K562 (cell line): Measurements from ENCODE around the gene JAKMIP1. TPM values are rescaled to one million over a fixed set of nuclear protein-coding genes. Genes with fewer than 3 reads are reported as not detected.

Experiments used
- ATAC-seq: fragments of 200-7000 bp; cut with Tn5 transposase; 3 replicates; pipeline ENCODE4 v1.9.1; 2020; ENCODE audit warnings: moderate library complexity
- BruUV-seq: library from RNA; stranded (reverse); fragments of 400-500 nt; replicated peaks from 2 replicates; lab custom pipeline; 2021; lab: Mats Ljungman, UMichigan
- CTCF ChIA-PET: fragments of 300-600 bp; formaldehyde crosslinking; extraction: SDS; loops from one replicate; lab custom pipeline; 2021; ENCODE audit warnings: low intra/inter-chr PET ratio; lab: Yijun Ruan, JAX
- POLR2A ChIA-PET: fragments of 300-600, 350-650 bp; sonication (Branson Sonifier 250); formaldehyde crosslinking; extraction: SDS; loops from one replicate; lab custom pipeline; 2021; ENCODE audit warnings: antibody characterized with exemption, inconsistent platforms; lab: Yijun Ruan, JAX
- DNase-seq, 4 experiments: peaks; one replicate each; pipeline versions ENCODE4 v3.0.0 to v3.0.0-alpha.2; 2011 to 2018; ENCODE audit warnings: low spot score in 3 of 4, mixed read lengths in 3 of 4; ENCODE audit errors: extremely low read depth in 1 of 4
- FAIRE-seq: peaks from 2 replicates; lab custom pipeline; 2011; peaks lifted over from hg19 to GRCh38; lab: Jason Lieb, UNC
- H2AFZ ChIP-seq: 2 replicates; pipeline ENCODE4 v1.6.0; 2011; ENCODE audit warnings: low read depth, low read length, control low read depth, inconsistent platforms
- H3K27ac ChIP-seq: fragments of 200-600 bp; 3 replicates; pipeline ENCODE4 v1.8.0; 2011; ENCODE audit warnings: low read depth, mild to moderate bottlenecking, control low read depth, inconsistent platforms, low read length, moderate library complexity, mixed read lengths; ENCODE audit errors: extremely low read depth
- H3K27me3 ChIP-seq, 2 experiments: fragments of 300-600 bp in 1 of 2; 2 replicates in 1 of 2; 3 replicates in 1 of 2; pipeline versions ENCODE4 v1.6.0 to v1.8.0; 2011; ENCODE audit warnings: inconsistent platforms in 2 of 2, low read length in 2 of 2, mild to moderate bottlenecking in 1 of 2, mixed read lengths in 1 of 2, moderate library complexity in 1 of 2; ENCODE audit not compliant: control insufficient read depth in 2 of 2, insufficient read depth in 2 of 2
- H3K36me3 ChIP-seq: fragments of 300-600 bp; 3 replicates; pipeline ENCODE4 v1.8.0; 2011; ENCODE audit warnings: mild to moderate bottlenecking, low read length, inconsistent platforms; ENCODE audit not compliant: control insufficient read depth, insufficient read depth
- H3K4me1 ChIP-seq, 2 experiments: fragments of 200-600 bp in 1 of 2; replicated peaks in 1 of 2; 2 replicates in 1 of 2; 3 replicates in 1 of 2; pipeline versions ENCODE4 v1.5.1 to v1.8.0; 2011; ENCODE audit warnings: inconsistent platforms in 2 of 2, low read length in 2 of 2, mild to moderate bottlenecking in 1 of 2, mixed read lengths in 1 of 2, moderate library complexity in 1 of 2; ENCODE audit not compliant: control insufficient read depth in 2 of 2, insufficient read depth in 2 of 2
- H3K4me2 ChIP-seq: 2 replicates; pipeline ENCODE4 v1.6.1; 2011; ENCODE audit warnings: low read length, control low read depth, inconsistent platforms, mixed read lengths; ENCODE audit not compliant: insufficient read depth
- H3K4me3 ChIP-seq: fragments of 200-600 bp; sonication (generic), shearing (Covaris generic); 2 replicates; pipeline ENCODE4 v1.5.1; 2016; ENCODE audit warnings: control low read depth, inconsistent platforms
- H3K79me2 ChIP-seq: fragments of 200-600 bp; 3 replicates; pipeline ENCODE4 v1.8.0; 2011; ENCODE audit warnings: low read length, inconsistent platforms; ENCODE audit not compliant: control insufficient read depth, insufficient read depth
- H3K9ac ChIP-seq, 2 experiments: 2 replicates each; pipeline versions ENCODE4 v1.6.0 to v1.6.1; 2011; ENCODE audit warnings: low read depth in 2 of 2, low read length in 2 of 2, control low read depth in 1 of 2, inconsistent platforms in 1 of 2, mild to moderate bottlenecking in 1 of 2, mixed read lengths in 1 of 2; ENCODE audit not compliant: insufficient read depth in 1 of 2
- H3K9me1 ChIP-seq: one replicate; pipeline ENCODE4 v1.6.0; 2011; ENCODE audit warnings: inconsistent platforms, mild to moderate bottlenecking, low read length, moderate library complexity; ENCODE audit not compliant: control insufficient read depth, insufficient read depth
- H3K9me3 ChIP-seq: replicated peaks from 2 replicates; pipeline ENCODE4 v1.5.1; 2011; ENCODE audit warnings: low read depth, low read length, inconsistent platforms; ENCODE audit not compliant: control insufficient read depth, insufficient read depth
- H4K20me1 ChIP-seq: replicated peaks from 2 replicates; pipeline ENCODE4 v1.6.1; 2011; ENCODE audit warnings: low read length, inconsistent platforms, mixed read lengths; ENCODE audit not compliant: control insufficient read depth, insufficient read depth
- CC2D1A ChIP-seq: fragments of 450-650 bp; IDR thresholded peaks from 2 replicates; pipeline ENCODE4 v1.6.1; 2017; ENCODE audit warnings: mild to moderate bottlenecking
- HLTF ChIP-seq: fragments of 450-650 bp; IDR thresholded peaks from 2 replicates; pipeline ENCODE4 v1.6.1; 2016
- KAT2B ChIP-seq: IDR thresholded peaks from one replicate; pipeline ENCODE4 v1.6.1; 2012; ENCODE audit warnings: low read depth, mild to moderate bottlenecking, control low read depth, inconsistent platforms, low read length, moderate library complexity
- NCOA4 ChIP-seq: fragments of 450-650 bp; IDR thresholded peaks from 2 replicates; pipeline ENCODE4 v1.6.1; 2018; ENCODE audit warnings: mild to moderate bottlenecking; ENCODE audit not compliant: partially characterized antibody
- NFATC3 ChIP-seq: fragments of 450-650 bp; IDR thresholded peaks from 2 replicates; pipeline ENCODE4 v1.6.1; 2017; ENCODE audit warnings: mild to moderate bottlenecking
- RBBP5 ChIP-seq: fragments of 200-600 bp; sonication (generic); IDR thresholded peaks from 2 replicates; pipeline ENCODE4 v1.6.1; 2012; ENCODE audit warnings: borderline replicate concordance, mild to moderate bottlenecking, low read length, control low read depth, inconsistent platforms; ENCODE audit not compliant: insufficient read depth, poor library complexity, severe bottlenecking
- RBM17 ChIP-seq: fragments of 200-400 bp; formaldehyde crosslinking; IDR thresholded peaks from 2 replicates; pipeline ENCODE4 v1.6.1; 2017; ENCODE audit warnings: low read depth, mild to moderate bottlenecking, low read length, borderline replicate concordance
- RBM39 ChIP-seq: fragments of 200-400 bp; formaldehyde crosslinking; optimal IDR thresholded peaks from 2 replicates; pipeline ENCODE3; 2018; ENCODE audit warnings: low read depth, low read length
- SLC30A9 ChIP-seq: fragments of 250-450 bp; sonication (Bioruptor Pico); IDR thresholded peaks from 2 replicates; pipeline ENCODE4 v1.8.0; 2022; ENCODE audit warnings: mild to moderate bottlenecking, moderate library complexity
- ZNF277 ChIP-seq: fragments of 250-450 bp; sonication (Bioruptor Pico); IDR thresholded peaks from 2 replicates; pipeline ENCODE4 v1.8.0; 2022; ENCODE audit warnings: inconsistent platforms, mild to moderate bottlenecking, moderate library complexity, borderline replicate concordance
- ZNF41 ChIP-seq: fragments of 250-450 bp; sonication (Bioruptor Pico); conservative IDR thresholded peaks from 2 replicates; pipeline ENCODE4 v1.4.0; 2020; ENCODE audit warnings: mild to moderate bottlenecking
- WGBS: fragments of 100-300 bp; shearing (Covaris generic); methylation state at CpG from one replicate; pipeline ENCODE4 v1.1.6; 2016; ENCODE audit warnings: low coverage, mixed read lengths; ENCODE audit not compliant: insufficient coverage; ENCODE audit errors: missing lambda C conversion rate; 5-methylcytosine and 5-hydroxymethylcytosine counted together
- in situ Hi-C: fragments of 300-500 bp; cut with MboI; formaldehyde crosslinking; loops from 4 replicates; pipeline ENCODE4 v1.15.0; 2018; ENCODE audit warnings: inconsistent platforms, mixed read lengths
- intact Hi-C: fragments of 100-400 bp; cut with micrococcal nuclease; formaldehyde crosslinking; loops from 2 replicates; pipeline ENCODE4 v1.14.2; 2022
- polyA plus RNA-seq, 8 experiments: library from polyadenylated mRNA; depleted of rRNA in 4 of 8; stranded (reverse) in 5 of 8; unstranded in 3 of 8; fragments of >200 nt; fragmentation: Nextera tagmentation in 2 of 8; fragmentation: Illumina TruSeq in 1 of 8; extraction: Ambion mirVana in 2 of 8; extraction: Trizol in 1 of 8; gene quantifications; 2 replicates each; pipeline versions ENCODE4 v1.2.1 to v1.2.3, GENCODE V29; 2011 to 2014; ENCODE audit warnings: inconsistent platforms in 1 of 8, missing spikeins in 1 of 8
- total RNA-seq, 7 experiments: library from RNA; depleted of rRNA in 6 of 7; stranded (reverse); fragments of >200 nt in 6 of 7; fragmentation: Illumina TruSeq in 2 of 7; extraction: Trizol in 2 of 7; gene quantifications; 2 replicates each; pipeline versions ENCODE4 v1.2.1 to v1.2.3, GENCODE V29; 2011 to 2021; ENCODE audit warnings: low replicate concordance in 1 of 7
- TF ChIP-seq, protein P1 (sequence below): sonication (generic); formaldehyde crosslinking; IDR thresholded peaks from 2 replicates; pipeline ENCODE4 v1.5.0; 2020; ENCODE audit warnings: missing genetic modification reagents

Gene JAKMIP1
- total and polyA plus RNA-seq, 9 of the 15 experiments (the other 6 are each of a cell fraction or from before 2014, with no cell fraction given), result not detected

DNA sequence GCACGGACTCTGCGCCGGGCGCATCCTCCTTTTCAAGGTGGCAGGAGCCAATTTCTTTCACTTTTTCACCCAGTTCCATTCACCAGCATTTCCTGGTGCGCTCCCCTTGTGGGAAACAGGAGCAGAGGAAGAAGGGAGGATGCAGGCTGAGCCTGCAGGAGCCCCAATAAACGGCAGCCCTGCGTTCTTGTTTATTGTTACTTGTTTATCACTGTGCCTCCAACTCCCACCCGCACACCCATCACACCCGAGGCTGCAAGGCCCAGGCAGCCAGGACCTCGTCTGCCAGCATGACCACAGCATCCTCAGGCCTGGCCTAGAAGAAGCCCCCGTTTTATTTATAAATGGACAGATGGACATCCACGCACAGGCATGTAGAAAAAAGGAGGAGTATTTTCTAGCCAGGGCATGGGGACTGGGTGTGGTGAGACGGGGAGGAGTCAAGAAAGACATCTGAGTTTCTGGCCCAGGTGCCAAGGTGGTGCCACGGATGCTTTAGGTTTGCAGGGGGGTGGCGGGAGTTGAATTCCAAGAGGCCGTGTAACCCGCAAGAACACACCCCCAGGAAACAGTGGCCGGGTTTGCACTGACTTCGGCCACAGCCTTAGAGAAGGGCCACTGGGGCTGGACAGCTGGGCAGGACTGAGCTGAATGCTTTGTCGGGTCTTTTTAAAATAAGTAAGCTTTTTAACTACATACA lies 51.7 kb downstream of the JAKMIP1 start:
- H3K9me1 ChIP-seq, result no peaks in the 10 kb centered on the region
- CTCF ChIA-PET, result no interaction called here
- H3K27me3 ChIP-seq, result peaks cover 3 to 23% of the 10 kb centered on the region in 2 experiments; a peak in 3 of 5 replicates
- in situ Hi-C loops, result no loop called here
- H2AFZ ChIP-seq, result no peak overlapping the region
- intact Hi-C loops, result no loop called here
- no peak for TF ChIP-seq RBBP5
- H3K79me2 ChIP-seq, result no peaks in the 10 kb centered on the region
- DNase-seq (no peak), ATAC-seq (no peak), FAIRE-seq (no peak)
- H3K9me3 ChIP-seq, result no peaks in the 10 kb centered on the region
- H3K36me3 ChIP-seq, result no peaks in the 10 kb centered on the region
- no peak overlapping the region for H3K27ac ChIP-seq
- H3K4me1 ChIP-seq, result no peaks in the 10 kb centered on the region
- no TSS peak for BruUV-seq
- H3K4me3 ChIP-seq, result no peak overlapping the region
- H4K20me1 ChIP-seq, result no peaks in the 10 kb centered on the region
- H3K9ac ChIP-seq, result no peak overlapping the region
- H3K4me2 ChIP-seq, result no peak overlapping the region
- 0% methylated on average over 20 of the region's 20 CpGs for WGBS
- POLR2A ChIA-PET, result no interaction called here

- Histone ChIP-seq H3K4me2 (no peak overlapping the region), H3K79me2 (no peaks in the 10 kb centered on the region), H3K9ac (no peak overlapping the region), H3K4me1 (no peaks in the 10 kb centered on the region), H4K20me1 (no peaks in the 10 kb centered on the region), H3K27me3 (peaks cover 3 to 22% of the 10 kb centered on the region in 2 experiments; a peak in 3 of 5 replicates), H3K36me3 (no peaks in the 10 kb centered on the region), H3K9me1 (no peaks in the 10 kb centered on the region), H2AFZ (no peak overlapping the region), H3K27ac (no peak overlapping the region), H3K4me3 (no peak overlapping the region), H3K9me3 (no peaks in the 10 kb centered on the region)
- DNase-seq (no peak), FAIRE-seq (no peak), ATAC-seq (no peak)
- intact Hi-C loops, result no loop called here
- POLR2A ChIA-PET, result interaction anchor here (0.6 kb wide), 1 partner anchor 418 kb away, joined by 3 read pairs; no protein-coding TSS in a partner anchor
- no TSS peak for BruUV-seq
- CTCF ChIA-PET, result no interaction called here
- in situ Hi-C loops, result no loop called here
- 0% methylated on average over 5 of the region's 6 CpGs for WGBS
- no peak for TF ChIP-seq SLC30A9
- no peak for TF ChIP-seq NCOA4
- TF ChIP-seq RBM39, result no peak
- TF ChIP-seq, protein P1, sequence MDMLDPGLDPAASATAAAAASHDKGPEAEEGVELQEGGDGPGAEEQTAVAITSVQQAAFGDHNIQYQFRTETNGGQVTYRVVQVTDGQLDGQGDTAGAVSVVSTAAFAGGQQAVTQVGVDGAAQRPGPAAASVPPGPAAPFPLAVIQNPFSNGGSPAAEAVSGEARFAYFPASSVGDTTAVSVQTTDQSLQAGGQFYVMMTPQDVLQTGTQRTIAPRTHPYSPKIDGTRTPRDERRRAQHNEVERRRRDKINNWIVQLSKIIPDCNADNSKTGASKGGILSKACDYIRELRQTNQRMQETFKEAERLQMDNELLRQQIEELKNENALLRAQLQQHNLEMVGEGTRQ, result no peak
- TF ChIP-seq NFATC3, result no peak
- TF ChIP-seq ZNF41, result no peak
- no peak for TF ChIP-seq CC2D1A
- no peak for TF ChIP-seq ZNF277 (CRISPR knock-in tag)
- TF ChIP-seq HLTF, result no peak
- no peak for TF ChIP-seq KAT2B
- TF ChIP-seq RBM17, result no peak
Measured at GRCh38 chr4:6147441-6147840, 52.9 kb downstream of the JAKMIP1 start.
